Inflammatory macrophage treated with lipopolysaccharide for 1 hour (primary cell): ENCODE measurements around the gene UGT1A3.

Source experiments
- DNase-seq, 2 donors: peaks; one replicate each; pipeline ENCODE4 v3.0.0-alpha.2; 2020 to 2022

The UGT1A3 gene

GRCh38 chr2:233817995-233818638, 89.3 kb downstream of the UGT1A3 start:
- DNase-seq, result no peak

- DNase-seq, result no peak
These were observed 90.1 kb downstream of the UGT1A3 start for GRCh38 chr2:233818639-233819621.

GRCh38 chr2:233819884-233820773, 91.3 kb downstream of the UGT1A3 start:
- no peak for DNase-seq

- no peak for DNase-seq
These were observed 91.9 kb downstream of the UGT1A3 start for GRCh38 chr2:233820774-233821105.

GRCh38 chr2:233821196-233821595, 92.4 kb downstream of the UGT1A3 start:
- no peak for DNase-seq

- DNase-seq, result no peak
These were observed 92.9 kb downstream of the UGT1A3 start for GRCh38 chr2:233821709-233822100.

GRCh38 chr2:233822101-233822771, 93.4 kb downstream of the UGT1A3 start:
- DNase-seq, result no peak
